HepG2 (cell line): ENCODE measurements around the gene PSMB3. TPM values are rescaled to one million over a fixed set of nuclear protein-coding genes. Genes with fewer than 3 reads are reported as not detected.

Experiments
- CEBPZ ChIP-seq: IDR thresholded peaks from 2 replicates; pipeline ENCODE4 v1.6.1; 2012; ENCODE audit warnings: low read length, improper control_type of control experiment
- HDAC1 ChIP-seq: sonication (generic); formaldehyde crosslinking; IDR thresholded peaks from 2 replicates; pipeline ENCODE4 v1.5.1; 2020; ENCODE audit warnings: mild to moderate bottlenecking, missing genetic modification reagents
- IRF9 ChIP-seq: sonication (generic); formaldehyde crosslinking; IDR thresholded peaks from 2 replicates; pipeline ENCODE4 v1.8.0; 2022; ENCODE audit warnings: missing genetic modification reagents, mild to moderate bottlenecking, borderline replicate concordance
- ISX ChIP-seq: sonication (generic); formaldehyde crosslinking; conservative IDR thresholded peaks from 2 replicates; pipeline ENCODE4 v1.5.0; 2020; ENCODE audit warnings: missing genetic modification reagents
- KAT2B ChIP-seq: fragments of 150-350 bp; IDR thresholded peaks from 2 replicates; pipeline ENCODE4 v1.6.1; 2014; ENCODE audit warnings: low read depth, low read length, borderline replicate concordance
- KDM3A ChIP-seq: IDR thresholded peaks from 2 replicates; pipeline ENCODE4 v1.6.1; 2018; ENCODE audit warnings: low read depth, missing compliant biosample characterization
- MIER3 ChIP-seq: IDR thresholded peaks from 2 replicates; pipeline ENCODE4 v1.6.1; 2016; ENCODE audit warnings: missing compliant biosample characterization, borderline replicate concordance
- MNT ChIP-seq: fragments of 450-650 bp; IDR thresholded peaks from 2 replicates; pipeline ENCODE4 v1.6.1; 2016
- NFATC3 ChIP-seq: sonication (generic); formaldehyde crosslinking; IDR thresholded peaks from 2 replicates; pipeline ENCODE4 v1.5.1; 2020; ENCODE audit warnings: mild to moderate bottlenecking, missing genetic modification reagents
- PBX3 ChIP-seq: sonication (generic); formaldehyde crosslinking; IDR thresholded peaks from 2 replicates; pipeline ENCODE4 v1.8.1; 2023; ENCODE audit warnings: missing genetic modification reagents, inconsistent platforms, borderline replicate concordance
- TFDP1 ChIP-seq: IDR thresholded peaks from 2 replicates; pipeline ENCODE4 v1.6.1; 2016; ENCODE audit warnings: missing compliant biosample characterization, missing genetic modification reagents, borderline replicate concordance
- ZNF558 ChIP-seq: sonication (generic); formaldehyde crosslinking; IDR thresholded peaks from 2 replicates; pipeline ENCODE4 v1.9.0; 2022; ENCODE audit warnings: mild to moderate bottlenecking, missing genetic modification reagents, borderline replicate concordance
- ZNF687 ChIP-seq: sonication (generic); formaldehyde crosslinking; IDR thresholded peaks from 2 replicates; pipeline ENCODE4 v1.5.1; 2020; ENCODE audit warnings: mild to moderate bottlenecking, missing genetic modification reagents, moderate library complexity
- polyA plus RNA-seq, 8 experiments: library from polyadenylated mRNA; depleted of rRNA in 3 of 8; stranded (reverse) in 7 of 8; unstranded in 1 of 8; fragments of >200 nt; fragmentation: Illumina TruSeq in 4 of 8; extraction: Trizol in 4 of 8; gene quantifications; 2 replicates each; pipeline versions ENCODE4 v1.2.1 to v1.2.3, GENCODE V29; 2011 to 2016; ENCODE audit warnings: low read depth in 4 of 8, missing spikeins in 1 of 8, mixed read lengths in 1 of 8; ENCODE audit not compliant: insufficient read depth in 1 of 8
- total RNA-seq, 5 experiments: library from RNA; depleted of rRNA; stranded (reverse); fragments of >200 nt; fragmentation: Illumina TruSeq; extraction: Trizol; gene quantifications; 2 replicates each; pipeline ENCODE4 v1.2.3, GENCODE V29; 2016; ENCODE audit warnings: low read depth in 1 of 5

The PSMB3 gene
- total and polyA plus RNA-seq, 2 of the 13 experiments (the other 11 are each of a cell fraction or from before 2014, with no cell fraction given): 366 to 517 TPM

- TF ChIP-seq ZNF687: peak; percentile 94
- TF ChIP-seq ISX (CRISPR knock-in tag): no peak
- no peak for TF ChIP-seq MIER3 (CRISPR knock-in tag)
- no peak for TF ChIP-seq PBX3 (CRISPR knock-in tag)
- TF ChIP-seq IRF9 (CRISPR knock-in tag): peak; percentile 85; the same call in 1 of the 2 replicates
- TF ChIP-seq KAT2B: no peak
- TF ChIP-seq ZNF558 (CRISPR knock-in tag): 0 out of 2 replicates have a peak, but pooled peaks have one; percentile 25
- TF ChIP-seq MNT: no peak
- peak; percentile 78 for TF ChIP-seq HDAC1 (CRISPR knock-in tag)
- peak; percentile 59 for TF ChIP-seq TFDP1
- peak; percentile 48; the same call in 1 of the 2 replicates for TF ChIP-seq KDM3A (CRISPR knock-in tag)
- no peak for TF ChIP-seq CEBPZ
- TF ChIP-seq NFATC3 (CRISPR knock-in tag): no peak
These were observed 21.8 kb upstream of the PSMB3 start (continued) for GRCh38 chr17:38730526-38731379.
